A549 (cell line): ENCODE results near the gene THEMIS2. TPM values are rescaled to one million over a fixed set of nuclear protein-coding genes. Genes with fewer than 3 reads are reported as not detected.

Source experiments
- ATAC-seq, 2 experiments: fragments of 200-7000 bp in 1 of 2; fragments of >200 bp in 1 of 2; cut with Nextera tagmentation in 1 of 2; cut with Tn5 transposase in 1 of 2; 3 replicates each; pipeline versions ENCODE4 v1.8.0 to v1.9.1; 2018 to 2020; ENCODE audit warnings: mild to moderate bottlenecking in 1 of 2, moderate library complexity in 1 of 2
- CTCF ChIA-PET: fragments of 300-600 bp; sonication (Branson Sonifier 250); formaldehyde crosslinking; extraction: SDS; loops from one replicate; lab custom pipeline; 2021; ENCODE audit warnings: antibody characterized with exemption, inconsistent platforms; lab: Yijun Ruan, JAX
- POLR2A ChIA-PET: fragments of 350-600 bp; formaldehyde crosslinking; extraction: SDS; loops from one replicate; lab custom pipeline; 2021; ENCODE audit warnings: antibody characterized with exemption, inconsistent platforms; lab: Yijun Ruan, JAX
- DNase-seq, 2 experiments: peaks; one replicate each; pipeline versions ENCODE4 v3.0.0 to v3.0.0-alpha.2; 2011 to 2016; ENCODE audit warnings: low read depth in 1 of 2, low spot score in 1 of 2
- FAIRE-seq: peaks from 2 replicates; lab custom pipeline; 2011; peaks lifted over from hg19 to GRCh38; lab: Jason Lieb, UNC
- H3K27ac ChIP-seq, 2 experiments: fragments of >200 bp; sonication (Bioruptor Twin); formaldehyde crosslinking; 3 replicates each; pipeline ENCODE4 v1.5.1; 2016 to 2017
- H3K4me1 ChIP-seq: fragments of >200 bp; sonication (Bioruptor Twin); formaldehyde crosslinking; 3 replicates; pipeline ENCODE4 v1.6.1; 2016
- H3K4me2 ChIP-seq: fragments of >200 bp; sonication (Bioruptor Twin); formaldehyde crosslinking; 3 replicates; pipeline ENCODE4 v1.6.1; 2016
- H3K4me3 ChIP-seq: fragments of >200 bp; sonication (Bioruptor Twin); formaldehyde crosslinking; 3 replicates; pipeline ENCODE4 v1.5.1; 2016
- H3K9me3 ChIP-seq: fragments of >200 bp; sonication (Bioruptor Twin); formaldehyde crosslinking; 3 replicates; pipeline ENCODE4 v1.6.1; 2016
- BCL3 ChIP-seq: fragments of >200 bp; sonication (Bioruptor Twin); formaldehyde crosslinking; IDR thresholded peaks from 3 replicates; pipeline ENCODE4 v1.6.1; 2016
- CBX2 ChIP-seq: fragments of 200-600 bp; sonication (generic); IDR thresholded peaks from 2 replicates; pipeline ENCODE4 v1.6.1; 2016; ENCODE audit warnings: low read depth, mild to moderate bottlenecking, borderline replicate concordance
- CBX8 ChIP-seq: fragments of 200-600 bp; sonication (generic); IDR thresholded peaks from 2 replicates; pipeline ENCODE4 v1.6.1; 2016
- CEBPB ChIP-seq, 2 experiments: fragments of >200 bp in 1 of 2; sonication (Bioruptor Twin) in 1 of 2; formaldehyde crosslinking in 1 of 2; IDR thresholded peaks; 2 replicates each; pipeline ENCODE4 v1.6.1; 2012 to 2016
- FOSL2 ChIP-seq, 2 experiments: fragments of 450-650 bp in 1 of 2; fragments of >200 bp in 1 of 2; sonication (Bioruptor Twin) in 1 of 2; formaldehyde crosslinking; IDR thresholded peaks; 2 replicates each; pipeline versions ENCODE4 v1.5.0 to v1.6.1; 2016 to 2020; ENCODE audit warnings: mild to moderate bottlenecking in 1 of 2, moderate library complexity in 1 of 2
- HEYL ChIP-seq: fragments of 250-450 bp; sonication (Bioruptor Pico); IDR thresholded peaks from 2 replicates; pipeline ENCODE4 v1.8.0; 2021; ENCODE audit warnings: mild to moderate bottlenecking, moderate library complexity
- HOXA7 ChIP-seq: fragments of 250-450 bp; sonication (Bioruptor Pico); IDR thresholded peaks from 2 replicates; pipeline ENCODE4 v1.5.0; 2020; ENCODE audit warnings: mild to moderate bottlenecking, moderate library complexity
- HOXB5 ChIP-seq: fragments of 250-450 bp; sonication (Bioruptor Pico); IDR thresholded peaks from 2 replicates; pipeline ENCODE4 v1.5.0; 2020; ENCODE audit warnings: mild to moderate bottlenecking, moderate library complexity
- JUN ChIP-seq, 2 experiments: fragments of >200 bp; sonication (Bioruptor Twin); formaldehyde crosslinking; IDR thresholded peaks; 2 replicates in 1 of 2; 3 replicates in 1 of 2; pipeline ENCODE4 v1.6.1; 2016 to 2017
- JUNB ChIP-seq: fragments of >200 bp; sonication (Bioruptor Twin); formaldehyde crosslinking; IDR thresholded peaks from 2 replicates; pipeline ENCODE4 v1.6.1; 2016
- KDM1A ChIP-seq: fragments of 200-600 bp; sonication (generic); IDR thresholded peaks from 2 replicates; pipeline ENCODE4 v1.6.1; 2016; ENCODE audit warnings: low read depth, mild to moderate bottlenecking
- MAX ChIP-seq: IDR thresholded peaks from 2 replicates; pipeline ENCODE4 v1.6.1; 2012
- PBX3 ChIP-seq: IDR thresholded peaks from 2 replicates; pipeline ENCODE4 v1.6.1; 2012
- PHF8 ChIP-seq: fragments of 200-600 bp; sonication (generic); IDR thresholded peaks from 2 replicates; pipeline ENCODE4 v1.6.1; 2016; ENCODE audit warnings: low read depth, mild to moderate bottlenecking, antibody characterized with exemption, moderate library complexity, borderline replicate concordance
- POLR2AphosphoS2 ChIP-seq: conservative IDR thresholded peaks from 2 replicates; pipeline ENCODE4 v1.6.1; 2012; ENCODE audit warnings: low read length, improper control_type of control experiment, inconsistent platforms
- RARB ChIP-seq: fragments of 250-450 bp; sonication (Bioruptor Pico); IDR thresholded peaks from 2 replicates; pipeline ENCODE4 v1.8.0; 2021; ENCODE audit warnings: mild to moderate bottlenecking, moderate library complexity
- RCOR1 ChIP-seq: fragments of 150-350 bp; IDR thresholded peaks from 2 replicates; pipeline ENCODE4 v1.6.1; 2014; ENCODE audit warnings: antibody characterized with exemption, low read length, low read depth
- RFX5 ChIP-seq: fragments of 450-650 bp; IDR thresholded peaks from 2 replicates; pipeline ENCODE4 v1.7.1; 2014; ENCODE audit warnings: antibody characterized with exemption, mild to moderate bottlenecking, moderate library complexity
- RNF2 ChIP-seq: fragments of 200-600 bp; sonication (generic); IDR thresholded peaks from 2 replicates; pipeline ENCODE4 v1.6.1; 2016; ENCODE audit warnings: low read depth, mild to moderate bottlenecking, antibody characterized with exemption, moderate library complexity, borderline replicate concordance
- SREBF2 ChIP-seq: fragments of 450-650 bp; IDR thresholded peaks from 2 replicates; pipeline ENCODE4 v1.6.1; 2014; ENCODE audit warnings: mild to moderate bottlenecking, moderate library complexity
- ZFP36 ChIP-seq: fragments of 450-650 bp; IDR thresholded peaks from 2 replicates; pipeline ENCODE4 v1.6.1; 2014; ENCODE audit warnings: borderline replicate concordance; ENCODE audit not compliant: partially characterized antibody
- WGBS: methylation state at CpG from one replicate; pipeline ENCODE4 v1.1.6; 2017; ENCODE audit errors: missing lambda C conversion rate; 5-methylcytosine and 5-hydroxymethylcytosine counted together
- polyA plus RNA-seq, 4 experiments: library from polyadenylated mRNA; depleted of rRNA in 3 of 4; stranded (reverse); fragments of >200 nt; fragmentation: RNase III in 1 of 4; extraction: RNeasy Plus Mini Kit Qiagen cat#74134 plus additional on column Dnase treatment in 1 of 4; gene quantifications; 2 replicates in 3 of 4; 3 replicates in 1 of 4; pipeline ENCODE4 v1.2.3, GENCODE V29; 2011 to 2017

THEMIS2 gene
- polyA plus RNA-seq, 2 of the 4 experiments (the other 2 are of a cell fraction): 0.58 to 0.81 TPM

GRCh38 chr1:27876341-27877114, 4.2 kb downstream of the THEMIS2 start:
- ATAC-seq: no peak
- CTCF ChIA-PET: interaction anchor here (1.0 kb wide), 1 partner anchor 19 kb away, joined by 3 read pairs; no protein-coding TSS in a partner anchor
- no peaks in the 10 kb centered on the region for H3K9me3 ChIP-seq
- TF ChIP-seq CBX8 (no peak), HOXB5 (CRISPR knock-in tag) (no peak), JUNB (no peak), HEYL (no peak), CBX2 (no peak), RNF2 (no peak), RARB (no peak), POLR2AphosphoS2 (no peak), CEBPB (IDR thresholded peaks at IDR 0.05) (no peak), FOSL2 (IDR thresholded peaks at IDR 0.05) (no peak), FOSL2 (CRISPR knock-in tag; IDR thresholded peaks at IDR 0.05) (no peak), MAX (no peak), JUN (IDR thresholded peaks at IDR 0.05) (no peak), HOXA7 (no peak), SREBF2 (no peak), RCOR1 (no peak), PBX3 (no peak)
- POLR2A ChIA-PET: no interaction called here
- 64% methylated on average over 7 of the region's 18 CpGs for WGBS
- H3K4me3 ChIP-seq: no peak overlapping the region
- DNase-seq: no peak
- FAIRE-seq: no peak
- H3K4me1 ChIP-seq: peaks cover 11% of the 10 kb centered on the region; the same call in 1 of the 3 replicates
- H3K27ac ChIP-seq: no peak overlapping the region
- no peak overlapping the region for H3K4me2 ChIP-seq

- POLR2A ChIA-PET: no interaction called here
- no peak for ATAC-seq
- Histone ChIP-seq H3K4me1 (peaks cover 11% of the 10 kb centered on the region; the same call in 1 of the 3 replicates), H3K4me3 (no peak overlapping the region), H3K9me3 (no peaks in the 10 kb centered on the region), H3K27ac (no peak overlapping the region)
- 95% methylated on average over 2 of the region's 2 CpGs for WGBS
- TF ChIP-seq ZFP36 (peak; percentile 32), RCOR1 (no peak)
- TF ChIP-seq, all 56 proteins: peak for 1
- FAIRE-seq (no peak), DNase-seq (no peak)
- no peak overlapping the region for H3K4me2 ChIP-seq
- CTCF ChIA-PET: interaction anchor here (1.0 kb wide), 1 partner anchor 19 kb away, joined by 3 read pairs; no protein-coding TSS in a partner anchor
These were observed 4.7 kb downstream of the THEMIS2 start for GRCh38 chr1:27877115-27877416.

GRCh38 chr1:27878039-27878438, 5.7 kb downstream of the THEMIS2 start:
- Histone ChIP-seq H3K4me3 (no peak overlapping the region), H3K4me1 (peaks cover 7% of the 10 kb centered on the region; the same call in 1 of the 3 replicates), H3K4me2 (no peak overlapping the region), H3K27ac (no peak overlapping the region), H3K9me3 (no peaks in the 10 kb centered on the region)
- POLR2A ChIA-PET: no interaction called here
- CTCF ChIA-PET: no interaction called here
- ATAC-seq: no peak
- no peak for TF ChIP-seq KDM1A
- no peak for TF ChIP-seq RFX5
- no peak for TF ChIP-seq ZFP36
- TF ChIP-seq PHF8: no peak
- TF ChIP-seq BCL3: no peak
- no peak for TF ChIP-seq HOXB5 (CRISPR knock-in tag)
- no peak for DNase-seq
- 68% methylated on average over 4 of the region's 4 CpGs for WGBS
- no peak for FAIRE-seq
